ENCODE data around the gene DNAJC22.

DNAJC22 gene

DNA sequence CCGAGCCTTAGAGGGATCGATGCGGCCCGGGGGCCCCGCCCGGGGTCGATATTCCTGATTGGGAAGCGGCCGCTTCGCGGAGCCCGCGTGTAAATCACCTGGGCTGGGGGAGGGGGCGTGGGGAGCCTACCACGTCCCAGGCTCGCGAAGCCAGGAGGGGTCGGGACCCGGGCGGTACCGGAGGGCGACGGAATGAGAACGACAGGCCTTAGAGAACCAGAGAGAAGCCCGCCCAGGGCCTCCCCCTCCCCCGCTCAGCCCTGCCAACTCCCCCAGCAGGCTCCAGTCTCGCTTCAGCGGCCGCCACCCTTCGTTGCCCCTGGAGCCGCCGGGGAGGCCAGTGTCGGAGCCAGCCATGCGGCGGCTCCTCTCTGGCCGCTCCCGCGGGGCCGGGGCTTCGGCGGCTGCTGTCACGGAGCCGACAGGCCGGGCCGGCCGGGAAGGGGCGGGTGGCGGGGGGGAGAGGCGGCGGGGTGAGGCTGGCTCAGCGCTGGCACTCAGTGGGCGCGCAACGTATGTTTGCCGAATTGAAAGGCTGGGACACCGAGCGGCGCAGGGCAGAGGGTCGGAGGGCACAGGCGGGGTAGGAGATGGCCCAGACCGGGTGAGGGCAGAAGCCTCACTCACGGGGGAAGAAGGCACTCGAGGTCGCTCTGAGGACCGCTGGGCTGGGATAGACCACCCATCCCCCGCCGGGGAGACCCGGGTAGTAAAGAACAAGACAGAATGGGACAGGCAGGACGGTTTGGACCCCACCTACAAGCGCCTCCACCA is 1.4 kb upstream of the DNAJC22 start:
- no peak for DNase-seq

DNA sequence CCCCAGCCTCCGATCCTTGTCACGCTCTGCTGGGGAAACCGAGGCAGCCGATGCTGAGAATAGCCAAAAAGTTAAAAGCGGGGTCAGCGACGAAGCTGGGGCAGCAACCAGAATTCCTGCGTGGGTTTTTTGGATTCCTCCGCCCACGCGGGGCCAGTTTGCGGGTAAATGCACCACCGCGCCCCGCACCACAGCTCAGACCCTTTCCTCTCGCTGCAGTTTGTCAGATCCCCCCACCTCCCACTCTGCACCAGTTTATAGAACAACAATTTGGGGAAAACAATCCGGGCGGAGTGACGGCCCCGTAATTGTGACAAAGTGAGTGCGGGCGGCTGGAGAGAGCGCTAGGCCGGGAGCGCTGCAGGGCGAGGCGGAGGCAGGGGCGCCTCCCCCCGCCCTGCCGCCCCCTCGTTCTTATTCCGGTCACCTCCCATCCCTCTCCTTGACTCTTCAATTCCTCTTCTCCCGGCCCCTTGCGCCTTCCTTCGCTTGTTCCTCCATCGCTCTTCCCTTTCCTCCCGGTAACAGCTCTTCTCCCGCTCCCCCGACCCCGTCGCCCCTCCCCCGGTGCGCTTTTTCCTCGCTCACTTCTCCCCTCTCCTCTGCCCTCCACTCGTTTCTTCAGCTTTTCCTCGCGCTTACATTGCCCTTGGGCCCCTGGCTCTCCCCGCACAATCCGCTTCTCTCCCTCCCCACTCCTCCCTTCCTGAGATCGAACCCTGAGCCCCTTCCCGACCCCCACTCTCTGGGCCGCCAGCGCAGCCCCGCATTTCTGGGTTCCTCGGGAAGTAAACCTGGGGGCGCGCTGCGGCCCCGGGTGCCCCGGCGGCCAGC is 646 bp upstream of the DNAJC22 start:
- no peak for DNase-seq

GRCh38 chr12:49347311-49348193 is 864 bp downstream of the DNAJC22 start:
- DNase-seq: peak; percentile 73

DNA sequence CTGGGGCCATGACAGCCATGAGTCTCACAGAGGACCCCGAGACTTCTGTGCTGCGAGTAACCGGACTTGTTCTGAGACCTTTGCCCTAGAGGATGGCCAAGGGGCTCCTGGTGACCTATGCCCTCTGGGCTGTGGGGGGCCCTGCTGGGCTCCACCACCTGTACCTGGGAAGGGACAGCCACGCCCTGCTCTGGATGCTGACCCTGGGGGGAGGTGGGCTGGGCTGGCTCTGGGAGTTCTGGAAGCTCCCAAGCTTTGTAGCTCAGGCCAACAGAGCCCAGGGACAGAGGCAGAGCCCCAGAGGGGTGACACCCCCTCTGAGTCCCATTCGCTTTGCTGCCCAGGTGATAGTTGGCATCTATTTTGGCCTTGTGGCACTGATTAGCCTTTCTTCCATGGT is 2.1 kb downstream of the DNAJC22 start:
- no peak for DNase-seq

- no peak for DNase-seq
Measured at GRCh38 chr12:49349266-49349665, 2.6 kb downstream of the DNAJC22 start.

DNA sequence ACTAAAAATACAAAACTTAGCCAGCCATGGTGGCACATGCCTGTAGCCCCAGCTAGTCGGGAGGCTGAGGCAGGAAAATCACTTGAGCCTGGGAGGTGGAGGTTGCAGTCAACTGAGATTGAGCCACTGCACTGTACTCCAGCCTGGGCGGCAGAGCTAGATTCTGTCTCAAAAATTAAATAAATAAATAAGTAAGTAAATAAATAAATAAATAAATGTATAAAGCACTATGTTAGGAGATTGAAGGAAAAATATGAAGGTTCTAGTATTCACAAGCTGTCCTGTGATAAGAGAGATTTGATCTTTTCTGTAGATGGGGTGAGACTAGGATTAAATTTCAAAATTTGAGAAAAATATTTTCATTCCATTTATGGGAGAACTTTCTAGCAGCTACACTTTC is 5.7 kb downstream of the DNAJC22 start:
- no peak for DNase-seq

- no peak for DNase-seq
Measured at GRCh38 chr12:49355913-49356312, 9.2 kb downstream of the DNAJC22 start.

GRCh38 chr12:49357103-49357678 is 10.5 kb downstream of the DNAJC22 start:
- DNase-seq: no peak

DNA sequence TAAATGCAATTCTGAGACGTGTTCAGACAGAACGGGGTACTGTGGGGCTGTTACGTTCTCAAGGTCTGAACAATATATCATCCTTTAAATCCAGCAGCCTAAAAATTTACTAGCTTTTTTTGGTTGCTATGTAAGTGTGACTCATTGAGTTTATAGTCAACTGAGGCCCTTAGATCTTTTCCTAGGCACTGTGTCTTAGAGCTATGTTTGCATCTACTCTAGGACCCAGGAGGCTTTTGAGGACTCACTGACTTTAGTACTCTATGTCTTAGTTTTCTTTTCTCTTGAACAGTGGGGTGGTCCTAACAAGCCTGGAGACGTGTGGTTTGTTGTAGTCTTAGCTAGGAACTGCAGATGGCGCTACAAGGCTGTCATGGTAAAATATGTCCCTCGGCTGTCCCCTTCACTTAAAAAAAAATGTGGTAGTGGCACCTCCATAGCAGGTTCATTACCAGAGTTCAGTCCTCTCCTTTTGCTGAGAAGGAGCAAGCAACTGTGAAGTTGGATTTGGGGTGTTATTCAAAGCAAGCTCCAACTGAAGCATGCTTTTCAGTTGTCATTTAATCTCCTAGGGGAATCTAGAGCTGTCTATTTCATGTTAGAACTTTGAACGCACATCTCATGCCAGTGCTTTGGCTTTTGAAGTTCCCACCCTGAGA is 11.9 kb downstream of the DNAJC22 start:
- peak; percentile 65 for DNase-seq

- no peak for DNase-seq
Measured at GRCh38 chr12:49359671-49360070, 13.0 kb downstream of the DNAJC22 start.

DNA sequence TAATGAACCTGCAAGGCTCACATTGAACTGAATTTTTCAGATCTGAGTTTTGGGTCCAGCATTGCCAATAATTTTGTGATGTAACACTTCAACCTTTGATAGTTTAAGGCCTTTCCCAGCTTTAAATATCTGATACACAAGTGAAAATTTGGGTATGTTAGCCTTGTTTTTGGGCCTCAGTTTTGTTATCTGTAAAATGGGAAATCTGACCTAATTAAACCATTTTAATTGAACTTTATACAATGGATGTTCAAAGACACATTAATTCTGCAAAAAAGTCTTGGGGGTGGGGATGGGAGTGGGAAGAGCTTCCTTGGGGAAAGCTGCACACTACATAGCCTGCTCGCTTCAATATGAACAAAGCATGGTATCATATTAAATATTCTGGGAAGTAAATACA is 15.4 kb downstream of the DNAJC22 start:
- DNase-seq: no peak

- no peak for DNase-seq
Measured at GRCh38 chr12:49364989-49365388, 18.3 kb downstream of the DNAJC22 start.

GRCh38 chr12:49365542-49365941 is 18.9 kb downstream of the DNAJC22 start:
- no peak for DNase-seq

GRCh38 chr12:49366096-49366651 is 19.5 kb downstream of the DNAJC22 start:
- DNase-seq: no peak

DNA sequence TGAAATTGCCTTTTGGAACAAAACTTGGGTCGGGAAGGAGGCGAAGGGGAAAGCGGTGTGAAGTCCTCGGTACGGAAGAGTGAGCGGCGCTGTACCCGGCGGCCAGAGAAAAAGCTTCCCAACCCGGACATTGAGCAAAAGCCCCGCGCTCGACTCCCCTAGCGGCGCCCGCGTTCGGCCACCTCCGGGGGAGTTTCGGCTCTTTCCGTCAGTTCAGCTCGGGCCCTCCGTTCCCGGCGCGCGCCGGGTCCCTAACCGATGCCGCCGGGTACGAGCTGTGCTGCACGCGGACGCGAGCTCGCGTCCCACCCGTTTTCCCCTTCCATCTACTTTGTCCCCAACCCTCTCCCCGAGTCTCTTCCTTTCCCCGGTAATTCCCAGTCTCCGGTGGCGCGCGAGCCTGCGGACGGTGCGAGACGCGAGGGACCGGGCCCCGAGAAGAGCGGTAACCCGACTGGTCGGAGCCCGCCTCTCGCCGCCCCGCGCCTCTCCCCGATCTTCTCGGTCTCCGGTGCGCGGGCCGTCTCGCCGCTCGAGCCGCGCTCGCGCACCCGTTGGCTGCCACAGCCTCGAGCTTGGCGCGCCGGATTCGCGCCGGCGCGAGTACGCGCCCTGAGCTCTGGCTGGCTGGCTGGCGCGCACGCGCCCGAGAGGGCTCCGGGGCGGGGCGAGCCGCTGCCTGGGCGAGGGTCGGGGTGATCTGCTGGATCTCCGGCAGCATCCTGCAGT is 20.1 kb downstream of the DNAJC22 start:
- DNase-seq: peak; percentile 89

DNA sequence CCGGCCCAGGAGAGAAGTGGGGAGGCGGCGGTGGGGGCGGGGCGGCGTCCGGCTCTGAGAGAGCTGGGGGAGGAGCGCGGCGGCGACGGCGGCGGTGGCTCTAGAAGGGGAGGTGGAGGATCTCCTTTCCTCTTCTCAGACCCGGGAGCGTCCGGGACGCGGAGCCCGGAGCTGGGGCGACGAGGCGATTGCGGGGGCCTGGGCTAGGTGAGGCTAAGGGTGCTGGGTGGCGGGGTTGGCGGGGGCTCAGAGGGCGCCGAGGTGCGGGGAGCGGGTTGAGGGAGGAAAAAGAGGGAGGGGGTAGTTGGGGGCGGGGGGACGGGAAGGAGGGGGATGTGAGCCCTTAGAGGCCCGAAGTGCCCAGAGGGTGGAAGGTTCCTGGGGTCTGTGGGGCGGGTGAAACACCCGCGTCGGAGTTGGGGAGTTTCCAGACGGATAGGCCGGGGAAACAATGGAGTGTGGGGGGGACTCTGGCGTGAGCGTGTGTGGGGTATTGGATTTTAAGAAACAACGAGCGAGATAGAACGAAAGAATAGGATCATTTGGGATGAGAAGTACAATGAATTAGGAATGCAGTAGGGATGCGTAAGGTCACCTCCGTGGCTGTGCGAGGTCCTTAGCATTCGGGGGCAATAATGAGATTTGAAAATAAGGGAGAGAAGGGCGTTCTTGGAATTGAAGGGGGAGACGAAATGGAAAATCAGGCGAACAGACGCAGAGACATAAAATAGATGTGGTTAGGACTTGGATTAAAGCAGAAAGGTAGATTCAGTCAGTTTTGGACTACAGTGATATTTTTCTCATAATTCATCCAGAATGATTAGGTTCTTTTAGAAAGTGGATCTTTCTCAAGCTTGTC is 20.9 kb downstream of the DNAJC22 start, which contains the start of gene SPATS2:
Gene SPATS2, plus strand, starts transcription at position 82 of the 859 bp plus-strand sequence. CDS start 93,551 bp downstream, outside the sequence.
- no peak for DNase-seq

GRCh38 chr12:49368240-49368600 is 21.5 kb downstream of the DNAJC22 start:
- no peak for DNase-seq

DNA sequence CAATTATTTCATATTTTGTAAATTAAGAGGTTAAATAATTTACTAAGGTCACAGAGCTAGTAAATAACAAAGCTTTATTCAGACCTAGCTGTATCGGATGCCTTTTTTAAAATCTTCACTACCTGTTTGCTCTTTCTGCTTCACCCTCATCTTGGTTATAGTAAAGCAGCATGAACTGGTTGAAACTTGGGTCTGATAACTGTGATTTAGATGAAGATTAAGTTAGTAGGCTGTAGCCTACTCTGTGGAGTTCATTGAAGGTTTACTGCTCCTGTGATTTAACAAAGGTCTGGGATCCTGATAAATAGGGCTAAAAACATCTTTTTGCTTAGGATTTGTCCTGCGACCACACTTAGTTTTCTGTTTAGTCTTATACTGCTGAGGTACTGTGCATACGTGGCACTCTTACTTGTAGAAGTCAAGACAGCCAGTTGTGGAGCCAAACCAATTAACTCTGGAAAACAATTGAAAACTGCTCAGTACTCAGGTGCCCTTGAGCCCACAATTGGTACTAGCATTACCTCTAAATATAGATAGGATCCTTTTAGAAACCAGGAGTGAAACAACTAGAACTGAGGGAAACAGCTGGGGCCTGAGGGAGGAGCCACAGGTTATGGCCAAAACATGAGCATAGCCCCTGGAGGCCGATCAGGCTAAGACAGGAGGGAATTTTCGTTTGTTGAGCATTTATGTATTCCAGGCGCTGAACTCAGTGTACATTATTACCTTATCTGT is 22.9 kb downstream of the DNAJC22 start:
- no peak for DNase-seq

DNA sequence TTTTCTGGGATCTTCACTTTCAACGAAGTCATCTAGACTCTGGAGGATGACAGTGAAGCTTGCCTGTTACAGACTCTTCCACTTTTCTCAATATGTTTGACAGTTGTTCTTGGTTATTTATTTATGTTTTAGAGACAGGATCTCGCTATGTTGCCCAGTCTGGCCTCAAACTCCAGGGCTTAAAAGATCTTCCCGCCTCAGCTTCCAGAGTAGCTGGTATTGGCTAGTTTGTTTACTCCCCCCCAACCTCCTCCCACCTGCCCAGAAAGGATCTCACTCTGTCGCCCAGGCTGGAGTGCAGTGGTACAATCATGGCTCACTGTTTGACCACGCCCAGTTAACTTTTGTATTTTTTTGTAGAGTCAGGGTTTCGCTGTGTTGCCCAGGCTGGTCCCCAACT is 23.9 kb downstream of the DNAJC22 start:
- DNase-seq: no peak

All from CD4-positive, alpha-beta T cell treated with Interleukin-15 for 1 hour (primary cell).